Stimulated activated naive CD4-positive, alpha-beta T cell treated with Interleukin-2 at 50 U/mL for 16 hours (primary cell): ENCODE data around the gene ZNF423.

Source experiments
- DNase-seq: peaks from one replicate; lab custom pipeline; 2025; lab: John Stamatoyannopoulos, UW

Gene ZNF423

GRCh38 chr16:49663081-49664065 is 192.5 kb downstream of the ZNF423 start:
- DNase-seq: no peak

GRCh38 chr16:49662569-49662968 is 193.3 kb downstream of the ZNF423 start:
- DNase-seq: no peak

GRCh38 chr16:49661465-49662187 is 194.3 kb downstream of the ZNF423 start:
- no peak for DNase-seq

GRCh38 chr16:49660626-49661025 is 195.3 kb downstream of the ZNF423 start:
- no peak for DNase-seq

- DNase-seq: no peak
Observed at GRCh38 chr16:49659356-49659755, 196.6 kb downstream of the ZNF423 start.

GRCh38 chr16:49658531-49658930 is 197.4 kb downstream of the ZNF423 start:
- no peak for DNase-seq

GRCh38 chr16:49657736-49658465 is 198.0 kb downstream of the ZNF423 start:
- no peak for DNase-seq

GRCh38 chr16:49654425-49654824 is 201.5 kb downstream of the ZNF423 start:
- DNase-seq: no peak

- no peak for DNase-seq
Observed at GRCh38 chr16:49653577-49653976, 202.3 kb downstream of the ZNF423 start.

GRCh38 chr16:49653173-49653570 is 202.7 kb downstream of the ZNF423 start:
- DNase-seq: no peak

- DNase-seq: no peak
Observed at GRCh38 chr16:49652456-49653172, 203.3 kb downstream of the ZNF423 start.

GRCh38 chr16:49651996-49652395 is 203.9 kb downstream of the ZNF423 start:
- DNase-seq: no peak

GRCh38 chr16:49651226-49651625 is 204.7 kb downstream of the ZNF423 start:
- DNase-seq: no peak

- no peak for DNase-seq
Observed at GRCh38 chr16:49650603-49651002, 205.3 kb downstream of the ZNF423 start.

GRCh38 chr16:49649013-49649765 is 206.7 kb downstream of the ZNF423 start:
- DNase-seq: no peak

- no peak for DNase-seq
Observed at GRCh38 chr16:49647673-49648072, 208.2 kb downstream of the ZNF423 start.

GRCh38 chr16:49645263-49645662 is 210.6 kb downstream of the ZNF423 start:
- DNase-seq: no peak

- no peak for DNase-seq
Observed at GRCh38 chr16:49644145-49644463, 211.8 kb downstream of the ZNF423 start.

GRCh38 chr16:49643429-49644144 is 212.3 kb downstream of the ZNF423 start:
- DNase-seq: no peak

GRCh38 chr16:49641250-49641649 is 214.7 kb downstream of the ZNF423 start:
- no peak for DNase-seq
